Central memory CD8-positive, alpha-beta T cell (primary cell): ENCODE data around the gene VAMP2.

Source experiments
- ATAC-seq: fragments of 150-1000 bp; cut with Tn5 transposase; replicated peaks from 2 replicates; pipeline ENCODE4 v1.10.0; 2022; ENCODE audit warnings: mild to moderate bottlenecking, moderate FRiP score, moderate number of reproducible peaks; ENCODE audit not compliant: poor library complexity, severe bottlenecking; ENCODE audit errors: extremely low read depth
- DNase-seq, 2 donors: peaks; one replicate each; pipeline ENCODE4 v3.0.0; 2021; ENCODE audit warnings: low spot score in 2 of 2
- H3K27ac Mint-ChIP-seq: one replicate; pipeline ENCODE4 v1.8.0; 2022; ENCODE audit warnings: low read depth, mild to moderate bottlenecking, moderate library complexity, mixed read lengths
- H3K27me3 Mint-ChIP-seq: one replicate; pipeline ENCODE4 v1.8.0; 2022; ENCODE audit warnings: mixed read lengths
- H3K36me3 Mint-ChIP-seq: one replicate; pipeline ENCODE4 v1.8.0; 2022; ENCODE audit warnings: mild to moderate bottlenecking, moderate library complexity, mixed read lengths; ENCODE audit not compliant: insufficient read depth
- H3K4me1 Mint-ChIP-seq: one replicate; pipeline ENCODE4 v1.8.0; 2022; ENCODE audit warnings: mixed read lengths
- H3K4me3 Mint-ChIP-seq: one replicate; pipeline ENCODE4 v1.8.0; 2022; ENCODE audit warnings: mild to moderate bottlenecking, moderate library complexity, mixed read lengths
- H3K9me3 Mint-ChIP-seq: one replicate; pipeline ENCODE4 v1.8.0; 2022; ENCODE audit warnings: mixed read lengths

The VAMP2 gene

DNA sequence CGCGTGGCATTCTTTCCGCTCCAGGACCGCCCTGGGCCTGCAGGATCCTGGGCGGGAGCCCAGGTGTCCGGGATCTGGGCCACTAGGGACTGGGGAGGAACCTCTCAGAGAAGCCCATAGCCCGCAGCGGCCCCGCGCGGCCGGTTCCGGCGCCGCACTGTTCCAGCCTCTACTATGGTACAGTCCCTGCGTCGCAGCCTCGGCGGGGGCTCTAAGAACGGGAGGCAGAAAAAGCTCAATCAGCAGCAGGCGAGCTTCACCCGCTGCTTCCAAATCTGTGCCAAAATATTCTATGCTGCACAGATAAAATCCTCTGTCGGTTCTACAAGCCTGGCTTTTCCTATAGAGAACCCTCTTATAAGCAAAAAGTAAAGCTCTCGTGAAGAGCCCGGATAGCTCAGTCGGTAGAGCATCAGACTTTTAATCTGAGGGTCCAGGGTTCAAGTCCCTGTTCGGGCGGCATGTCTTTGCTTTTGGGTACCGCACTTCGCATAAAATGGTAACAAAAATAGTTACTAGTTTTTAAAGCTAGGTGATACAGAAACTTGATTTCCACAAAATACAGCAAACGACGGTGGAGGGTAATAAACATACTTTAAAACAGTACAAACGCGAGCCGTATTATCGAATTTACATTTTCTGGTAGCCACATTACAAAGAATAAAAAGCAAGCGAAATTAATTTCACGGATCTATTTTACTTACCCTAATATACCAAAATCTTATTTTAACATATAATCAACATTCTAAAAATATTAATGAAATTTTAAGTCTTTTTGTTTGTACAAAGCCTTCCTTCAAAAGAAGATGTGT, 43.8 kb downstream of the VAMP2 start:
- peaks cover 50% of the 10 kb centered on the region for H3K36me3 Mint-ChIP-seq
- H3K27ac Mint-ChIP-seq: peak overlapping the region; percentile 100
- peaks cover 58% of the 10 kb centered on the region for H3K4me1 Mint-ChIP-seq
- peaks cover 9% of the 10 kb centered on the region for H3K9me3 Mint-ChIP-seq
- DNase-seq: peak; percentile 76 to 78
- peak; percentile 49 for ATAC-seq
- H3K27me3 Mint-ChIP-seq: peaks cover 73% of the 10 kb centered on the region
- H3K4me3 Mint-ChIP-seq: peak overlapping the region; percentile 96

DNA sequence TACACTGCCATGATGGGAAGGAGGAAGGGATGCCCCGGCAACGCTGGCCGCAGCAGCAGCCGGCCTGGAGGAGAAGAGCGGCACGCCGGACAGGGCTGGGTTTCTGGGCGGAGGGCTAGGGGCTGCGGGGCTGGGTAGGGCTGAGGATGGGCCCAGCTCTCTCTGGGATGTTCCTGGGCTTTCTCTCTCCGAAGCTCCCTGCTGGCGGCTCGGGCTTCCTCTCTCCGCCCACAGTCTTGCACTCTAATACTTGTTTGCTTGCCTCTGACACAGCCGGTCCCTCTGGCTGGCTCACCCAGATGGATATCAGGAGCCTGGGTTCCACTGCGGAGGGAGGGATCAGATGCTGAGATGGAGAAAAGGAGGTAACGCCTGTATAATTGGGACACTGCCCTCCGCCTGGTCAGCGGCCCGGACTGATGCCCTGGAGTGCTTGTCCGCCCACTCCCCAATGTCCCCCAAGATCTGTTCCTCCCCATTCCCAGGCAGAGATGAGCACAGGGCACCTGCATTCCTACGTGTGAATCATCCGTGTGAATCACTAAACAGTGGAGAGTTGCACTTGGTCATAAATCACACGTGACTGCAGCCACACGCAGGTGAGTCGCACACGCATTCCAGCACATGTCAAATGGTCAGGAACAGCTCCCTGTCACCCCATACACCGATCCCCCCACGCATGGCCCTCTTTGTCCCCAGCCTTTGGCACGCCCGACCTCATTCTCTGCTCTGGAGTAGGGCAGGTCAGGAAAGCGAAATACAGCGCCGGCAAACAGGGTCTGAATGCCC, 44.6 kb downstream of the VAMP2 start, which contains the start of gene ALOXE3:
TSS of gene ALOXE3 (minus strand) at position 535 of the 789 bp plus-strand sequence. CDS start at position 11, 524 bp downstream.
- Mint-ChIP-seq H3K27ac (peak within 1 kb of the TSS; percentile 100), H3K4me1 (peaks cover 50% of the 10 kb centered on the region), H3K4me3 (peak within 1 kb of the TSS; percentile 96), H3K36me3 (peaks cover 45% of the 10 kb centered on the region), H3K27me3 (peaks cover 73% of the 10 kb centered on the region), H3K9me3 (peaks cover 9% of the 10 kb centered on the region)
- ATAC-seq: no peak
- DNase-seq: no peak

DNA sequence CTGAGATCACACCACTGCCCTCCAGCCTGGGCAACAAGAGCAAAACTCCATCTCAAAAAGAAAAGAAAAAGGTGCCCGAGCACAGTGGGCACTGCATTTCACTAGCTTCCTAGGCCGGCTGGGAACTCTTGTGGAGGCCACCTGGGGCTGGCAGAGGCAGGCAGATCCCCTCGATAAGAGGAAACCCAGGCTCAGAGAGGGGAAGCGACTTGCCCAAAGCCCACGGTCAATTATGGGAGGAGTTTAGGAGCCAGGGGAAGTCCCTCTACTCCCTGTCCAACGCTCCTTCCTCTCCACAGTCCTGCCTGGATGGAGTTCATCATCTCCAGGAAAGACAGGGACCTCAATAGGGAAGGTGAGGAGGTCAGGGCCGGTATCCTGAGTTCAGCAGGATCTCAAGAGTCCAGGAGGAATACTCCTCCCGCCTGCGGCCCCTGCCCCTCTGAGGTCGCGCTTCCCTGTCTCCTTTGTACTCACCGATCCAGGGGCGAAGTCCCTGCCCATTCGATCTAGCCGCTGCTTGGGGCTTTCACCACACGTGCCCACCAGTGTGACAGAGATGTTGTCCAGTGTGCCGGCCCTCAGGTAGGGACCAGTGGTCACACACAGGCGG, 45.3 kb downstream of the VAMP2 start:
- peaks cover 43% of the 10 kb centered on the region for H3K36me3 Mint-ChIP-seq
- H3K27me3 Mint-ChIP-seq: peaks cover 75% of the 10 kb centered on the region
- peaks cover 43% of the 10 kb centered on the region for H3K4me1 Mint-ChIP-seq
- DNase-seq (no peak), ATAC-seq (no peak)
- H3K27ac Mint-ChIP-seq: peak overlapping the region; percentile 100
- peak overlapping the region; percentile 96 for H3K4me3 Mint-ChIP-seq
- peaks cover 9% of the 10 kb centered on the region for H3K9me3 Mint-ChIP-seq

DNA sequence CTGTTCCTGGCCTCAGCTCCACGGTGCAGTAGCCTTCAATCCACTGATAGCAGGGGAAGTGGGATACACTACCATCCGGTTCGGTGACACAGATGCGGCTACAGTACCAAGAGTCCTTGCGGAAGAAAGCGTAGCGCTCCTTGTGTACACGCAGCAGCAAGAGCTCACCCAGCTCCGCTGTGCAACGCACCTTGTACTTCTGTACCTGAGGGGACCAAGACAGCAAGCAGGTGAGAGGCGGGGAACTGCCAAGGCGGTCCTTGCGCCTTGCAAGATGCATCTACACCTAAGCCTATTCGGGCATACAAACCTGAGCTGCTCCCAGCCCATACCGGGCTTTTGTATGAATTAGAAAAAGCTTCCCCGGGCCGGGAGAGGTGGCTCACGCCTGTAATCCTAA, 46.0 kb downstream of the VAMP2 start:
- Mint-ChIP-seq H3K27ac (no peak overlapping the region), H3K27me3 (peaks cover 82% of the 10 kb centered on the region), H3K9me3 (peaks cover 9% of the 10 kb centered on the region), H3K4me3 (no peak overlapping the region), H3K36me3 (peaks cover 39% of the 10 kb centered on the region), H3K4me1 (peaks cover 40% of the 10 kb centered on the region)
- DNase-seq: no peak
- ATAC-seq: no peak

DNA sequence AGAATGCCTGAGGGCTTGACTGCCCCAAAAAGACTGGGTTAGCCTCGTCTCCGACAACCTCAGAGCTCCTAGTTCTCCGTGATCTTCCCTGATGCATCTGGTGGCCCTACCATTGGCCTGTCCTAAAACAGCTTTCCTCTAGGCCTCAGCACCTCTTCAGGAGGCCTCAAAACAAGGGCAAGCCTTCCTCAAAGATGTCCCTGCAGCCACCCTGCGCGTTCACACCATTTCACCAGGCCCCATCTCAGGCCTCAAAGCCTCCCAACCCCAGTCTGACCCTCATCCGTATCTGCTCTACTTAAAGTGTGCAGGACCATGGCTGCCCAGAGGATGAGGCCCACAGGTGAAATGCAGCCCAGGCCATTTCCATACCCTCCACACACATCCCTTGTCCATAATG, 51.8 kb downstream of the VAMP2 start:
- H3K9me3 Mint-ChIP-seq: no peaks in the 10 kb centered on the region
- H3K4me3 Mint-ChIP-seq: no peak overlapping the region
- H3K27me3 Mint-ChIP-seq: peaks cover 52% of the 10 kb centered on the region
- H3K4me1 Mint-ChIP-seq: peaks cover 6% of the 10 kb centered on the region
- no peak for DNase-seq
- H3K27ac Mint-ChIP-seq: no peak overlapping the region
- H3K36me3 Mint-ChIP-seq: no peaks in the 10 kb centered on the region
- no peak for ATAC-seq

DNA sequence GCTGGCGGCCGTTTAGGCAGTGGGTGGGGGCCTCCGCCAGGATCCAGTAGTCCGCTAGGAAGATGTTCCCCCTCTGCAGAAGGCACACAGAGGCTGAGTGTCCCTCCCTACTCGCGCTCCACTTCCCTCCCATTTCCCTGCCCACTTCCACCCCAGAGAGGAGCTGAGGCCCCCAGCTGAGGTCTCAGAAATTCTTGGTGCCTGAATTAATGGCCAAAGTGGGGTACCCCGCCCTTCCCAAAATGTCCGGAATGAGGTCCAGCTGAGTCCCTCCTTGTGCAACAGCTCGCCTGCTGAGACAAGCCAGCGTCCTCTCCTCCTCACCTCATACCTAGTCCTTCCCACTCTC, 52.3 kb downstream of the VAMP2 start:
- no peak overlapping the region for H3K27ac Mint-ChIP-seq
- H3K36me3 Mint-ChIP-seq: no peaks in the 10 kb centered on the region
- peaks cover 47% of the 10 kb centered on the region for H3K27me3 Mint-ChIP-seq
- ATAC-seq (peak; percentile 18), DNase-seq (no peak)
- H3K4me1 Mint-ChIP-seq: peaks cover 6% of the 10 kb centered on the region
- H3K4me3 Mint-ChIP-seq: peak overlapping the region; percentile 21
- H3K9me3 Mint-ChIP-seq: no peaks in the 10 kb centered on the region

DNA sequence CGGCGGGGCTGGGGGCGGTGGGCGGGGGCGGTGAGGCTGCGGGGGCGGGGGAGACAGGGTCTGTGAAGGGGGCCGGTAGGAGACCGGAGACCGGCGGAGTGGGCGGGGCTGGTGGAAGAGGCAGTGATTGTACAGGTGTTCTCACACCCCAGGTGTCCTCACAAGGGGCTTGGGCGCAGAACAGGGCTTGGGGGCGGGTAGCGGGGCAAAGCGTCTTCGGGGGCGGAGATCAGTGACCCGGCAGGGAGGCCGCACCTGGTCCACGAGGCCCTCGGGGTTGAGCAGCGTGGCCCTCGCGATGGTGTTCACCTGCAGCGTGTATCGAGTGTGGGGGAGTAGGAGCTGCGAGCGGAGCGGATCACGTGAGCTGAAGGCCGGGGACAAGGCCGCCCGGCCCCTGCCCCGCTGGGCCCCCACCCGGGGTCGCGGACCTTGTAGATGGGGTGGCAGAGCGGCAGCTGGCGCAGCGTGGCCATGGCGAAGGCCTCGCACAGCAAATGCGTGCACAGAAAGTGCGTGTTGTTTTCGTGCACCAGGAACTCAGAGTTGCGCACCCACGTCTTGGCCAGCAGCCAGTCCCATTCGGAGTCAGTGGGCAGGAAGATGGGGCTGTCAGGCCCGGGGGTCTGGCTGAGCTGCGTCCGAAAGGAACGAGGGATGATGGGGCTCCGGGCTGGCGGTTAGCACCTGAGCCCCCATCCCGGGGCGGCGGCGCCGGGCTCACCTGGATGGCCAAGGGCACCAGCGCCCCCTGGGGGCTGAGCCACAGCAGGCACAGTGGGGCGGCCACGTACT, 52.9 kb downstream of the VAMP2 start:
- DNase-seq: peak; percentile 61 to 71
- H3K4me3 Mint-ChIP-seq: peak overlapping the region; percentile 21
- H3K9me3 Mint-ChIP-seq: no peaks in the 10 kb centered on the region
- no peak overlapping the region for H3K27ac Mint-ChIP-seq
- peak; percentile 91 for ATAC-seq
- peaks cover 6% of the 10 kb centered on the region for H3K4me1 Mint-ChIP-seq
- H3K27me3 Mint-ChIP-seq: peaks cover 41% of the 10 kb centered on the region
- no peaks in the 10 kb centered on the region for H3K36me3 Mint-ChIP-seq
